ENCODE data around the gene RENBP. TPM values are rescaled to one million over a fixed set of nuclear protein-coding genes. Genes with fewer than 3 reads are reported as not detected.
A peak's percentile ranks its signal among the peaks of the same experiment; 100 is the strongest.
"Not testable (repeated sequence)": the region's sequence is repeated elsewhere in the genome, so short reads cannot be mapped to it uniquely, and the experiment has no call there.

RENBP gene
- total RNA-seq, 2 donors from 2014 or later: 6.2 to 10.6 TPM

GRCh38 chrX:153981231-153981630 lies 36.8 kb upstream of the RENBP start:
- Histone ChIP-seq H3K27ac (no peak overlapping the region), H3K27me3 (no peaks in the 10 kb centered on the region), H3K4me1 (no peaks in the 10 kb centered on the region), H3K9me3 (no peaks in the 10 kb centered on the region), H3K36me3 (no peaks in the 10 kb centered on the region), H3K4me3 (no peak overlapping the region)
- no peak for DNase-seq (ENCODE audit: low spot score)
- TF ChIP-seq, protein P1, sequence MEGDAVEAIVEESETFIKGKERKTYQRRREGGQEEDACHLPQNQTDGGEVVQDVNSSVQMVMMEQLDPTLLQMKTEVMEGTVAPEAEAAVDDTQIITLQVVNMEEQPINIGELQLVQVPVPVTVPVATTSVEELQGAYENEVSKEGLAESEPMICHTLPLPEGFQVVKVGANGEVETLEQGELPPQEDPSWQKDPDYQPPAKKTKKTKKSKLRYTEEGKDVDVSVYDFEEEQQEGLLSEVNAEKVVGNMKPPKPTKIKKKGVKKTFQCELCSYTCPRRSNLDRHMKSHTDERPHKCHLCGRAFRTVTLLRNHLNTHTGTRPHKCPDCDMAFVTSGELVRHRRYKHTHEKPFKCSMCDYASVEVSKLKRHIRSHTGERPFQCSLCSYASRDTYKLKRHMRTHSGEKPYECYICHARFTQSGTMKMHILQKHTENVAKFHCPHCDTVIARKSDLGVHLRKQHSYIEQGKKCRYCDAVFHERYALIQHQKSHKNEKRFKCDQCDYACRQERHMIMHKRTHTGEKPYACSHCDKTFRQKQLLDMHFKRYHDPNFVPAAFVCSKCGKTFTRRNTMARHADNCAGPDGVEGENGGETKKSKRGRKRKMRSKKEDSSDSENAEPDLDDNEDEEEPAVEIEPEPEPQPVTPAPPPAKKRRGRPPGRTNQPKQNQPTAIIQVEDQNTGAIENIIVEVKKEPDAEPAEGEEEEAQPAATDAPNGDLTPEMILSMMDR (IDR thresholded peaks at IDR 0.05): no peak

GRCh38 chrX:153980394-153980793 lies 36.0 kb upstream of the RENBP start:
- H3K36me3 ChIP-seq; H3K9me3 ChIP-seq; H3K27ac ChIP-seq; H3K4me1 ChIP-seq; H3K27me3 ChIP-seq; DNase-seq (ENCODE audit: low spot score); H3K4me3 ChIP-seq: not testable (repeated sequence)

DNA sequence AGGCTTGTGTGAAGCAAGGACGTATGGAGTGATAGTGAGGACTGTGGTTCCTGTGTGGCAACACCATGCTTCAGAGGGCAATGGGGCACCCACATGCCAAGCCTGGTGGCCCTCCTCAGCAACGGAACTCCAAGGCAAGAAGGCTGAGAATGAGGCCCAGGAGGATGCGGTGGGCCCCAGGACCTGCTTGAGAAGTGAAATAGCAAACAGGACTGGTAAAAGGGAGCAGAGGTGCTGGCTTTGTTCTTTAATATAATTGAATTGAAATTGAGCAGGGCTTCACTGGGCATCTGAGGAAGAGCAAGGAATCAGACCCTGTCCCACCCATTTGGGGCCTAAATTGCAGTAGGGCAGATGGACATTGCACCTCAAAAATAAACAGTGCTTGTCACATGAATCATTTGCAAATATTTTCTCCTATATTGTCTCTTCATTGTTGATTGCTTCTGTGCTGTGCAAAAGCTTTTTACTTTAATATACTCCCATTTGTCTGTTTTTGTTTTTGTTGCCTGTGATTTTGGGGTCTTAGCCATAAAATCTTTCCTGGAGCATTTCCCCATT lies 30.4 kb upstream of the RENBP start:
- TF ChIP-seq, protein P1 (IDR thresholded peaks at IDR 0.05): no peak
- Histone ChIP-seq H3K4me1 (peaks cover 0 to 22% of the 10 kb centered on the region in 2 donors), H3K4me3 (no peak overlapping the region), H3K27me3 (no peaks in the 10 kb centered on the region), H3K36me3 (no peaks in the 10 kb centered on the region), H3K27ac (peak overlapping the region; percentile 97 to 99), H3K9me3 (no peaks in the 10 kb centered on the region)
- DNase-seq (ENCODE audit: low spot score): no peak

- H3K4me3 ChIP-seq: no peak overlapping the region
- H3K27ac ChIP-seq: peak overlapping the region; percentile 97 to 99
- no peaks in the 10 kb centered on the region for H3K9me3 ChIP-seq
- TF ChIP-seq, protein P1 (IDR thresholded peaks at IDR 0.05): no peak
- DNase-seq (ENCODE audit: low spot score): no peak
- H3K36me3 ChIP-seq: no peaks in the 10 kb centered on the region
- no peaks in the 10 kb centered on the region for H3K27me3 ChIP-seq
- peaks cover 0 to 28% of the 10 kb centered on the region in 2 donors for H3K4me1 ChIP-seq
Measured at GRCh38 chrX:153974003-153974725, 29.7 kb upstream of the RENBP start.

DNA sequence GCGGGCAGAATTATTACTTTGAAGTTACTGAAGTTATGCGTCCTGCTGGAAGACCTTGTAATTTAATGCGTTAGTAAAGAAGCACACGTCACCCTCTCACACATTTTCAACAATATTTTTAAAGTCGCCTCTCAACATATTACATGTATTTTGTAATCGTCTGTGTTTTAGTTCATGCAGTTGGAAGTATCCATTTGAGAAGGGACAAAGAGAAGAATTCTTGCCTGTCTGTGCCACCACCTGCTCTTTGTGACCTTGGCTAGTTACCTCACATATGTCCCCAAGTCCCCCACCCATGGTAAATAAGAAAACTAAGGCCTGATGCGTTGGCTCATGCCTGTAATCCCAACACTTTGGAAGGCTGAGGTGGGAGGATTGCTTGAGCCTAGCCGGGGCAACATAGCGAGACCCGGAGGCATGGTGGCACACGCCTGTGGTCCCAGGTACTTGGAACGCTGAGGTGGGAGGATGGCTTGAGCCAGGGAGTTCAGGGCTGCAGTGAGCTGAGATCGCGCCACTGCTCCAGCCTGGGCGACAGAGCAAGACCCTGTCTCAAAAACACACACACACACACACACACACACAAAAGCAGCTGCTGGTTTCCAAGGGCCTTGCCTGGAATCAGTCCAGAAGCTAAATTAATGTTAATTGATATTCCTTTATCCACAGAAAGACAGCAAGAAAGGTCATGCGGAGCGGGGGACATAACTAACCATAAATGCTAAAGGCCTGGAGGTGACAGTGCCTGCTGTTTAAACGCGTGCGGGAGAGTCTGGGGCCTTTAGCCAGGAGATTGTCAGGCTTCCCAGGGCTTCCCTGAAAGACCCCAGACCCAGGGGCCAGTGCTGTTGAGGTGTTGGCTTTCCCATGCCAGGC lies 28.9 kb upstream of the RENBP start:
- TF ChIP-seq, protein P1 (IDR thresholded peaks at IDR 0.05): no peak
- Histone ChIP-seq H3K27ac (peak overlapping the region; percentile 97 to 99), H3K36me3 (no peaks in the 10 kb centered on the region), H3K9me3 (no peaks in the 10 kb centered on the region), H3K4me1 (peaks cover 0 to 36% of the 10 kb centered on the region in 2 donors), H3K4me3 (peak overlapping the region; percentile 68 to 71), H3K27me3 (no peaks in the 10 kb centered on the region)
- DNase-seq (ENCODE audit: low spot score): no peak
